SU-DHL-6 (cell line): Measurements from ENCODE around the gene CADM4.

Experiments used
- H2AFZ ChIP-seq: fragments of 200-600 bp; sonication (generic); 2 replicates; pipeline ENCODE4 v1.6.1; 2014; ENCODE audit warnings: low read depth, mild to moderate bottlenecking, moderate library complexity, mixed read lengths, antibody characterized with exemption, low read length; ENCODE audit not compliant: severe bottlenecking
- H3F3A ChIP-seq: fragments of 200-600 bp; shearing (Covaris generic); 2 replicates; pipeline ENCODE4 v1.6.0; 2016; ENCODE audit warnings: antibody characterized with exemption, mild to moderate bottlenecking; ENCODE audit not compliant: insufficient read depth
- H3K27ac ChIP-seq: fragments of 200-600 bp; sonication (generic); 2 replicates; pipeline ENCODE4 v1.5.1; 2016; ENCODE audit warnings: low read depth, mild to moderate bottlenecking, low read length, moderate library complexity, mixed read lengths
- H3K27me3 ChIP-seq: fragments of 200-600 bp; sonication (generic), shearing (Covaris generic); 2 replicates; pipeline ENCODE4 v1.6.0; 2014; ENCODE audit warnings: mild to moderate bottlenecking, low read length
- H3K36me3 ChIP-seq: fragments of 200-600 bp; sonication (generic); 2 replicates; pipeline ENCODE4 v1.6.1; 2014; ENCODE audit warnings: mild to moderate bottlenecking, low read length, mixed read lengths
- H3K4me2 ChIP-seq: fragments of 300-600, 200-600 bp; shearing (Covaris generic), sonication (generic); 2 replicates; pipeline ENCODE4 v1.6.0; 2014; ENCODE audit warnings: low read length, low read depth, mild to moderate bottlenecking; ENCODE audit not compliant: poor library complexity, severe bottlenecking
- H3K4me3 ChIP-seq: fragments of 200-600 bp; sonication (generic); 2 replicates; pipeline ENCODE4 v1.5.1; 2014; ENCODE audit warnings: antibody characterized with exemption, low read length, mild to moderate bottlenecking, mixed read lengths; ENCODE audit not compliant: insufficient read depth, poor library complexity, severe bottlenecking
- H3K79me2 ChIP-seq: fragments of 200-600 bp; sonication (generic); 2 replicates; pipeline ENCODE4 v1.6.1; 2014; ENCODE audit warnings: mild to moderate bottlenecking, low read length, moderate library complexity; ENCODE audit not compliant: insufficient read depth
- H3K9ac ChIP-seq: fragments of 200-600 bp; sonication (generic); 2 replicates; pipeline ENCODE4 v1.7.0; 2014; ENCODE audit warnings: mild to moderate bottlenecking, low read length
- H3K9me2 ChIP-seq: fragments of 200-600 bp; sonication (generic); replicated peaks from 2 replicates; pipeline ENCODE4 v1.6.1; 2014; ENCODE audit warnings: low read length; ENCODE audit not compliant: insufficient read depth
- H3K9me3 ChIP-seq: fragments of 200-600 bp; sonication (generic); 2 replicates; pipeline ENCODE4 v1.6.1; 2014; ENCODE audit warnings: low read length, mixed read lengths; ENCODE audit not compliant: insufficient read depth
- H4K20me1 ChIP-seq: fragments of 200-600 bp; sonication (generic); 2 replicates; pipeline ENCODE4 v1.6.1; 2014; ENCODE audit warnings: low read depth, mild to moderate bottlenecking, antibody characterized with exemption, low read length, moderate library complexity, mixed read lengths
- EZH2phosphoT487 ChIP-seq: fragments of 200-600 bp; sonication (generic), shearing (Covaris generic); conservative IDR thresholded peaks from 2 replicates; pipeline ENCODE4 v1.6.1; 2018; ENCODE audit warnings: mild to moderate bottlenecking, antibody characterized with exemption, low read length, moderate library complexity, mixed read lengths
- TF ChIP-seq, protein P1 (sequence below): fragments of 200-600 bp; sonication (generic); IDR thresholded peaks from one replicate; pipeline ENCODE4 v1.5.1; 2017; ENCODE audit warnings: antibody characterized with exemption, mild to moderate bottlenecking, low read length, moderate library complexity; ENCODE audit not compliant: insufficient read depth, poor library complexity, severe bottlenecking

The CADM4 gene

DNA sequence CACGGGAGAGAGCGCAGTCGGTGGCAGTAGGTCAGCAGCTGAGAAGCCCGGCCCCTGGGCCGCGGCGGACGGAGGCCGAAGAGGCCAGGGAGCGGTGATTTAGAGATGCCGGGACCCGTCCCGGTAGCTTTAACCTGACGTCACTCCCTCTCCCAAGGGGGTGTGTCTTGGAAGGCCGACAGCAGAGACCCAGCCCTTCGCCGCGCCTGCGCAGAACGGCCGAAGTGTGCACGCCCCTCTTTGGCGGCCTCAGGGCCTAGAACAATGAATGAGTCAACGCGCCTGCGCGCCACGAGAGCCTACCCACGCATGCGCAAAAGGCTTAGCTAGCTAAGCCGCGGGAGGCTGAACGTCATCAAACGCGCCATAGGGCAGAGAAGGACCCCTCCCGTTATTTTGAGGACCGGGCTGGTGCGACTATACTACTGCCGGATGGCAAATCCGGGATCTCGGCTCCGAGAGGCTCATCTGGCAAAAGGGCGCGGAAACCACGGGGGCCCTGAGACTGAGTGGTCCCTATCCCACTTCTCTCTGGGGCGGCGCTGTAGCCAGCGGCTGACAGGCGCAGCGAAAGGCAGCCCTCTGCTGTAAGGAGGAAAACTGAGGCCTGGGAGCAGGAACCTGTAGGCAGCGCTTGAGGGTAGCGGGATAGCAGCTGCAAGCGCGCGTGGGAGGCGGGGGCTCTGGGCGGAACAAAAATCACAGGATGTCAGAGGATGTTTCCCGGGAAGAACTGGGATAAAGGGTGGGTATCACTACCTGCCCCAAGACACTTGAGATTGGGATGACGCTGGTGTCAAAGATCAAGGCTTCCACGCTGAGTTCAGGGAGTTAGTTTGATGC is 43.4 kb downstream of the CADM4 start, which contains the start of the genes IRGQ and ZNF576:
Gene IRGQ (minus strand): TSS at position 136 of the 843 bp plus-strand sequence. CDS start 796 bp downstream, outside the sequence.
Gene ZNF576 (plus strand): TSS at position 597 of the 843 bp plus-strand sequence. CDS start 514 bp downstream, outside the sequence.
- Histone ChIP-seq H3K79me2 (peaks cover 15% of the 10 kb centered on the region), H3K9me3 (no peaks in the 10 kb centered on the region), H2AFZ (peak within 1 kb of the TSS; percentile 88), H3K4me3 (peak within 1 kb of the TSS; percentile 96), H4K20me1 (no peaks in the 10 kb centered on the region), H3K9me2 (no peaks in the 10 kb centered on the region), H3K27ac (peak within 1 kb of the TSS; percentile 79), H3K36me3 (no peaks in the 10 kb centered on the region), H3F3A (peaks cover 3% of the 10 kb centered on the region; the same call in 1 of the 2 replicates), H3K27me3 (no peaks in the 10 kb centered on the region), H3K4me2 (peak within 1 kb of the TSS; percentile 89), H3K9ac (peak within 1 kb of the TSS; percentile 79)
- no peak for TF ChIP-seq EZH2phosphoT487
- TF ChIP-seq, protein P1, sequence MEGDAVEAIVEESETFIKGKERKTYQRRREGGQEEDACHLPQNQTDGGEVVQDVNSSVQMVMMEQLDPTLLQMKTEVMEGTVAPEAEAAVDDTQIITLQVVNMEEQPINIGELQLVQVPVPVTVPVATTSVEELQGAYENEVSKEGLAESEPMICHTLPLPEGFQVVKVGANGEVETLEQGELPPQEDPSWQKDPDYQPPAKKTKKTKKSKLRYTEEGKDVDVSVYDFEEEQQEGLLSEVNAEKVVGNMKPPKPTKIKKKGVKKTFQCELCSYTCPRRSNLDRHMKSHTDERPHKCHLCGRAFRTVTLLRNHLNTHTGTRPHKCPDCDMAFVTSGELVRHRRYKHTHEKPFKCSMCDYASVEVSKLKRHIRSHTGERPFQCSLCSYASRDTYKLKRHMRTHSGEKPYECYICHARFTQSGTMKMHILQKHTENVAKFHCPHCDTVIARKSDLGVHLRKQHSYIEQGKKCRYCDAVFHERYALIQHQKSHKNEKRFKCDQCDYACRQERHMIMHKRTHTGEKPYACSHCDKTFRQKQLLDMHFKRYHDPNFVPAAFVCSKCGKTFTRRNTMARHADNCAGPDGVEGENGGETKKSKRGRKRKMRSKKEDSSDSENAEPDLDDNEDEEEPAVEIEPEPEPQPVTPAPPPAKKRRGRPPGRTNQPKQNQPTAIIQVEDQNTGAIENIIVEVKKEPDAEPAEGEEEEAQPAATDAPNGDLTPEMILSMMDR: no peak

DNA sequence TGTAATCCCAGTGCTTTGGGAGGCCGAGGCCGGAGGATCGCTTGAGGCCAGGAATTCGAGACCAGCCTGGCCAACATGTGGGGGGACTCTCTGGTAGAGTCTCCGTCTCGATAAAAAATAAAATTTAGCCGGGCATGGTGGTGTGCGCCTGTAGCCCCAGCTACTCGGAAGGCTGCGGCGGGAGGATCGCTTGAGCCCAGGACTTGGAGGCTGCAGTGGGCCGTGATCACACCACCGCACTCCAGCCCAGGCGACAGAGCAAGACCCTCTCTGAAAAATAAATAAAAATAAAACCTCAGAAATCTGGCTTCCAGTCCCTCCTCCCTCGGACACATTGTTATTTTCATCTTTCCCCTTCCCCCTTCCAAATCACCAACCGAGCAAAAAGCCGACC is 44.0 kb downstream of the CADM4 start:
- Histone ChIP-seq H3F3A (no peaks in the 10 kb centered on the region), H3K9me3 (no peaks in the 10 kb centered on the region), H2AFZ (peak overlapping the region; percentile 78), H3K27ac (peak overlapping the region; percentile 15; the same call in 1 of the 2 replicates), H3K4me2 (peak overlapping the region; percentile 89), H3K27me3 (no peaks in the 10 kb centered on the region), H3K4me3 (peak overlapping the region; percentile 96), H3K9ac (peak overlapping the region; percentile 79), H3K9me2 (no peaks in the 10 kb centered on the region), H3K36me3 (no peaks in the 10 kb centered on the region), H3K79me2 (peaks cover 15% of the 10 kb centered on the region), H4K20me1 (no peaks in the 10 kb centered on the region)
- TF ChIP-seq EZH2phosphoT487: no peak
- TF ChIP-seq, protein P1: no peak

DNA sequence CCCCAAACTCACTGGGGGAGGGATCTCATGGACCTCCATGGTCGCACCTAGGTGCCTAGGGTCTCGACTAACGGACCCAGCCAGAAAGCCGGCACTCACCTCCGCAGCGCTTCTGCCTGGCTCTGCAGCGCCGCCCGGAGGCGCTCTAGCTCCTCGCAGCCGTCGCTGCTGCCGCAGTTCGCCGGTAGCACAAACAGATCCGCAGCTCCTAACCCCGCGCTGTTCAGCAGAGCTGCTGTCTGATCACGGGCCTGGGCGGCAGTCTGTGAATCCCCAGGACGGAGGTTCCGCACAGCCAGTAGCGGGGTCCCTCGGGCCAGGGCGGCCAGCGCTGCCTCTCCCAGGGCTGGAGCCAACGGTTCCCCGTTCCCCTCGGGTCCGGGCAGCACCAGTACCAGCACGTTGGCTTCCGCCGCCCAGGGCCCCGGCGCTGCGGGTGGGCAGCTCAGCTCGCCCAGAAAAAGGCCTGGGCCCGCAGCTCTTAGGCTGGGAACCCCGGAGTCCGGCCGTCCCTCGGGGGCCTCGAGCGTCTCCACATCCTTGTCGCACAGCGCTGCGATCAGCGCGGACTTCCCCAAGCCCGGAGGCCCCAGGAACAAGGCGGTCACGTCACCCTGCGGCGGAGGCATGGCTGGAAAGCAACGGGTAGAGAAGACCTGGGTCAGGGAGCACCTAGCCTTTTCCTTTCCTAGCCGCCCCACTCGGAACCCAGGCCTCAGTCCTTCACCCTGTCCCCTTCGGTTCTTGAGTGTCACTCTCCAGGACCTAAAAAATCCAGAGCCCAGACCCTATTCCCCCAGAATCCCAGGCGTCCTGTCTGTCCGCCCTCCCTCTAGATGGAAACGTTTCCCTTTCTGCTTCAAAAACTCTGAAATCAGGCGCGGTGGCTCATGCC is 44.7 kb downstream of the CADM4 start:
- peaks cover 15% of the 10 kb centered on the region for H3K79me2 ChIP-seq
- no peaks in the 10 kb centered on the region for H3K36me3 ChIP-seq
- no peaks in the 10 kb centered on the region for H4K20me1 ChIP-seq
- peak overlapping the region; percentile 96 for H3K4me3 ChIP-seq
- H3K9ac ChIP-seq: peak overlapping the region; percentile 79
- peak overlapping the region; percentile 15; the same call in 1 of the 2 replicates for H3K27ac ChIP-seq
- TF ChIP-seq EZH2phosphoT487: no peak
- TF ChIP-seq, protein P1: peak; percentile 65
- H3K9me3 ChIP-seq: no peaks in the 10 kb centered on the region
- peak overlapping the region; percentile 89 for H3K4me2 ChIP-seq
- no peaks in the 10 kb centered on the region for H3K9me2 ChIP-seq
- H3K27me3 ChIP-seq: no peaks in the 10 kb centered on the region
- no peaks in the 10 kb centered on the region for H3F3A ChIP-seq
- peak overlapping the region; percentile 78 for H2AFZ ChIP-seq
